Neutrophil (primary cell): ENCODE measurements around the gene CFAP74.
"Not testable (repeated sequence)": the region's sequence is repeated elsewhere in the genome, so short reads cannot be mapped to it uniquely, and the experiment has no call there.

ENCODE experiments used
- H3K27ac ChIP-seq: fragments of 200-600 bp; sonication (generic); 2 replicates; pipeline ENCODE4 v1.5.1; 2016; ENCODE audit warnings: mild to moderate bottlenecking, moderate library complexity
- H3K27me3 ChIP-seq: fragments of 200-600 bp; sonication (generic); 2 replicates; pipeline ENCODE4 v1.6.0; 2016; ENCODE audit warnings: mild to moderate bottlenecking
- H3K36me3 ChIP-seq: fragments of 200-600 bp; sonication (generic); 2 replicates; pipeline ENCODE4 v1.5.1; 2017
- H3K4me1 ChIP-seq, 2 experiments: fragments of 200-600 bp in 1 of 2; sonication (generic) in 1 of 2; 1 replicate in 1 of 2; 2 replicates in 1 of 2; pipeline versions ENCODE4 v1.5.1 to v1.6.1; 2013 to 2016; ENCODE audit warnings: low read depth in 1 of 2, low read length in 1 of 2, mild to moderate bottlenecking in 1 of 2, moderate library complexity in 1 of 2; ENCODE audit not compliant: control insufficient read depth in 1 of 2, insufficient read depth in 1 of 2
- H3K4me3 ChIP-seq, 2 experiments: fragments of 200-600 bp in 1 of 2; sonication (generic) in 1 of 2; 1 replicate in 1 of 2; 2 replicates in 1 of 2; pipeline ENCODE4 v1.5.1; 2013 to 2016; ENCODE audit warnings: low read depth in 1 of 2, low read length in 1 of 2, mild to moderate bottlenecking in 1 of 2, moderate library complexity in 1 of 2
- H3K9me3 ChIP-seq: fragments of 200-600 bp; sonication (generic); 2 replicates; pipeline ENCODE4 v1.5.1; 2016
- CTCF ChIP-seq: fragments of 200-600 bp; sonication (generic); IDR thresholded peaks from 2 replicates; pipeline ENCODE4 v1.5.1; 2016; ENCODE audit warnings: antibody characterized with exemption

The CFAP74 gene

DNA sequence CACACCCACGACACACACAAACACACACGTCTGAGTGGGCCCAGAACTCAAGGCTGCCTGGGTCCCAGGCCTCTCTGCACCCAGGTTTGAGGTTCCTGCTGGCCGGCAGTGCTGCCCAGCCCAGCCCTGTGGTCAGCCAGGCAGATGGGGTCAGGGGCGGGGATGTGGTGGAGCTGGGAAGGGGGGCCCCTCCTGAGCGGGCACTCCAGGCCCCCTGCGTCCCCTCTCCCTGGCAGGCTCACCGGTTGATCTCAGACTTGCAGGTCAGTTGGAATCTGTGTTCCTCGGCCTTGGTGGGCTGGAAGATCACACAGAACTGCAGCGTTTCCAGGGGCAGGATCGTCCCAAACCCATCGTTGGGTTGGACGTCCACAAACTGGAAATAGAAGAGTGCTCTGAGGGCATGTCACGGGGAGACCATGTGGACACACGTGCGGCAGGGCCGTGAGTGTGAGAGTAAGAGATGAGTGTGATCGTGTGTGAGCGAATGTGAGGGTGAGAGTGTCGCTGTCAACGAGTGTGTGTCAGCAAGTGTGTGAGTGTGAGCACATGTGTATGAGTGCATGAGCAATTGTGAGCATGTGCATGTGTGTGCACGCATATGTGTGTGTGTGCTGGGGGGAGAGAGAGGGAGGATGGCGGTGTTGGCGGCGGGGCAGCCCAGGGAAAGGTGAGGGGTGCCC, 64.8 kb downstream of the CFAP74 start:
- Histone ChIP-seq H3K4me1 (peaks cover 0 to under 1% of the 10 kb centered on the region in 2 experiments), H3K4me3 (no peak overlapping the region), H3K36me3 (no peaks in the 10 kb centered on the region), H3K27me3 (peaks cover 16% of the 10 kb centered on the region), H3K9me3 (no peaks in the 10 kb centered on the region), H3K27ac (no peak overlapping the region)
- TF ChIP-seq CTCF: no peak

DNA sequence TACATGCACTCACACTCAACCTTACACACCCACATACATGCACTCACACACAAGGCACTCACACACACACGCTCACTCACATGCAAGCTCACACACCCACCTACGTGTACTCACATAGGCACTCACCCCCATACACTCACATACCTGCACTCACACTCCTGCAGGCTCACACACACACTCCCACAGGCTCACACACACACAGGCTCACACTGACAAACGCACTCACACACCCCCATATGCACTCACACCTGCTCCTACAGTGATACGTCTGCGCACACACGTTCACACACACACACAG, 65.4 kb downstream of the CFAP74 start:
- H3K4me1 ChIP-seq: no peaks in the 10 kb centered on the region
- H3K4me3 ChIP-seq: no peak overlapping the region
- H3K9me3 ChIP-seq: no peaks in the 10 kb centered on the region
- no peak overlapping the region for H3K27ac ChIP-seq
- no peaks in the 10 kb centered on the region for H3K36me3 ChIP-seq
- peaks cover 15% of the 10 kb centered on the region for H3K27me3 ChIP-seq
- no peak for TF ChIP-seq CTCF

- Histone ChIP-seq H3K9me3 (no peaks in the 10 kb centered on the region), H3K27me3 (peaks cover 15% of the 10 kb centered on the region), H3K4me3 (no peak overlapping the region), H3K4me1 (no peaks in the 10 kb centered on the region), H3K27ac (no peak overlapping the region), H3K36me3 (no peaks in the 10 kb centered on the region)
- no peak for TF ChIP-seq CTCF
Measured at GRCh38 chr1:1937549-1938275, 65.9 kb downstream of the CFAP74 start.

DNA sequence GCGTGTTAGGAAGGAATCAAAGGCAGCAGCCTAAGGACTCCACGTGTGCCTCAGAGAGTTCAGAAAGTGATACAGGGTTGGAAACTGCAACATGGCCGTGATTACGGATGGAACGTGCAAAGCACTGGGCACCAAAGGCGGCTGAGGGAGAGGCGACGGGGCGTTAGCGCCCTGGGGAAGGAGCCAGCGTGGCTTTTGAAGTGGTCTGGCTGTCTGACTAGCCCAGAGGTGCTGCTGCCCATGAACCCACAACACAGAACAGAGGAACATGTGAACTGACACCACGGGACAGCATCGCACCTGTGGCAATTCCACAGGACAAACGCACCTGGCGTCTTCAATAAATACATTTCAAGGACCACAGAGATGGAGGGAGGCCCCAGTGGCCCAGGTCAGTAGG, 66.5 kb downstream of the CFAP74 start:
- H3K9me3 ChIP-seq: no peaks in the 10 kb centered on the region
- H3K36me3 ChIP-seq: no peaks in the 10 kb centered on the region
- no peak overlapping the region for H3K4me3 ChIP-seq
- H3K27ac ChIP-seq: no peak overlapping the region
- H3K27me3 ChIP-seq: peaks cover 15% of the 10 kb centered on the region
- no peak for TF ChIP-seq CTCF
- no peaks in the 10 kb centered on the region for H3K4me1 ChIP-seq

DNA sequence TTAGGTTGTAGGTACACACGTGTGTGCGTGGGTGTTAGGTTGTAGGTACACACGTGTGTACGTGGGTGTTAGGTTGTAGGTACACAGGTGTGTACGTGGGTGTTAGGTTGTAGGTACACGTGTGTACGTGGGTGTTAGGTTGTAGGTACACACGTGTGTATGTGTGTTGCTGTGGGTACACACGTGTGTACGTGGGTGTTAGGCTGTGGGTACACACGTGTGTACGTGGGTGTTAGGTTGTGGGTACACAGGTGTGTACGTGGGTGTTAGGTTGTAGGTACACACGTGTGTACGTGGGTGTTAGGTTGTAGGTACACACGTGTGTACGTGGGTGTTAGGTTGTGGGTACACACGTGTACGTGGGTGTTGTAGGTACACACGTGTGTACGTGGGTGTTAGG, 68.7 kb downstream of the CFAP74 start:
- not testable (repeated sequence) for H3K27me3 ChIP-seq, H3K4me3 ChIP-seq, H3K36me3 ChIP-seq, H3K4me1 ChIP-seq, H3K9me3 ChIP-seq, H3K27ac ChIP-seq

- no peak overlapping the region for H3K4me3 ChIP-seq
- H3K27me3 ChIP-seq: peaks cover 11% of the 10 kb centered on the region
- no peaks in the 10 kb centered on the region for H3K36me3 ChIP-seq
- H3K27ac ChIP-seq: no peak overlapping the region
- H3K4me1 ChIP-seq: no peaks in the 10 kb centered on the region
- no peaks in the 10 kb centered on the region for H3K9me3 ChIP-seq
- no peak for TF ChIP-seq CTCF
Measured at GRCh38 chr1:1929639-1930545, 73.7 kb downstream of the CFAP74 start.
